K562 (cell line): Measurements from ENCODE around the gene MYOZ1. TPM values are rescaled to one million over a fixed set of nuclear protein-coding genes. Genes with fewer than 3 reads are reported as not detected.
A peak's percentile ranks its signal among the peaks of the same experiment; 100 is the strongest.

Experiments used
- ARID3B ChIP-seq: fragments of 250-450 bp; sonication (Bioruptor Pico); IDR thresholded peaks from 2 replicates; pipeline ENCODE4 v1.4.0; 2020; ENCODE audit warnings: borderline replicate concordance
- ATF4 ChIP-seq: fragments of 450-650 bp; formaldehyde crosslinking; IDR thresholded peaks from 2 replicates; pipeline ENCODE4 v1.4.0; 2022; ENCODE audit warnings: mild to moderate bottlenecking, moderate library complexity
- ATF7 ChIP-seq: fragments of 450-650 bp; IDR thresholded peaks from 2 replicates; pipeline ENCODE4 v1.7.1; 2014; ENCODE audit warnings: mild to moderate bottlenecking, moderate library complexity
- CXXC5 ChIP-seq: fragments of 250-450 bp; sonication (Bioruptor Pico); IDR thresholded peaks from 2 replicates; pipeline ENCODE4 v1.8.0; 2022; ENCODE audit warnings: inconsistent platforms, mild to moderate bottlenecking, moderate library complexity
- DPF2 ChIP-seq: fragments of 450-650 bp; IDR thresholded peaks from 2 replicates; pipeline ENCODE4 v1.6.1; 2016
- HLTF ChIP-seq: fragments of 450-650 bp; IDR thresholded peaks from 2 replicates; pipeline ENCODE4 v1.6.1; 2016
- HNRNPLL ChIP-seq: fragments of 200-400 bp; formaldehyde crosslinking; IDR thresholded peaks from 2 replicates; pipeline ENCODE4 v1.6.1; 2017; ENCODE audit warnings: low read length, low read depth, mild to moderate bottlenecking; ENCODE audit not compliant: poor library complexity, severe bottlenecking
- HSF4 ChIP-seq: fragments of 250-450 bp; sonication (Bioruptor Pico); IDR thresholded peaks from 2 replicates; pipeline ENCODE4 v2.1.2; 2022; ENCODE audit warnings: mild to moderate bottlenecking, moderate library complexity, borderline replicate concordance
- MAFG ChIP-seq: fragments of 450-650 bp; conservative IDR thresholded peaks from 2 replicates; pipeline ENCODE4 v1.6.1; 2016; ENCODE audit warnings: missing genetic modification characterization, missing compliant biosample characterization
- MIER1 ChIP-seq: fragments of 450-650 bp; IDR thresholded peaks from 2 replicates; pipeline ENCODE4 v1.6.1; 2016; ENCODE audit warnings: antibody characterized with exemption, mild to moderate bottlenecking, low read depth
- PURB ChIP-seq: sonication (generic); formaldehyde crosslinking; IDR thresholded peaks from 2 replicates; pipeline ENCODE4 v1.9.0; 2021; ENCODE audit warnings: low read depth, mild to moderate bottlenecking, missing genetic modification reagents
- RAD21 ChIP-seq, 2 experiments: fragments of 250-450 bp in 1 of 2; fragments of 450-650 bp in 1 of 2; sonication (Bioruptor Pico) in 1 of 2; formaldehyde crosslinking in 1 of 2; IDR thresholded peaks in 1 of 2; conservative IDR thresholded peaks in 1 of 2; 2 replicates each; pipeline versions ENCODE4 v1.4.0 to v1.8.0; 2020 to 2022; ENCODE audit warnings: mild to moderate bottlenecking in 2 of 2, moderate library complexity in 1 of 2
- RBM34 ChIP-seq: fragments of 200-400 bp; formaldehyde crosslinking; IDR thresholded peaks from 2 replicates; pipeline ENCODE4 v1.6.1; 2018; ENCODE audit warnings: low read length, borderline replicate concordance; ENCODE audit not compliant: insufficient read depth
- TEAD1 ChIP-seq, 2 experiments: fragments of 450-650 bp in 1 of 2; sonication (generic) in 1 of 2; formaldehyde crosslinking; IDR thresholded peaks; 2 replicates each; pipeline versions ENCODE4 v1.4.0 to v1.8.0; 2020 to 2022; ENCODE audit warnings: mild to moderate bottlenecking in 2 of 2, missing genetic modification reagents in 1 of 2
- TSC22D4 ChIP-seq: fragments of 450-650 bp; IDR thresholded peaks from 2 replicates; pipeline ENCODE4 v1.6.1; 2016; ENCODE audit warnings: missing genetic modification characterization, missing biosample characterization, control low read depth
- ZNF239 ChIP-seq: fragments of 250-450 bp; sonication (Bioruptor Pico); IDR thresholded peaks from 2 replicates; pipeline ENCODE4 v1.4.0; 2020; ENCODE audit warnings: mild to moderate bottlenecking
- ZNF318 ChIP-seq, 2 experiments: fragments of 450-650 bp; IDR thresholded peaks; 2 replicates each; pipeline ENCODE4 v1.6.1; 2016; ENCODE audit warnings: mild to moderate bottlenecking in 2 of 2, borderline replicate concordance in 1 of 2, low read depth in 1 of 2, moderate library complexity in 1 of 2
- polyA plus RNA-seq, 8 experiments: library from polyadenylated mRNA; depleted of rRNA in 4 of 8; stranded (reverse) in 5 of 8; unstranded in 3 of 8; fragments of >200 nt; fragmentation: Nextera tagmentation in 2 of 8; fragmentation: Illumina TruSeq in 1 of 8; extraction: Ambion mirVana in 2 of 8; extraction: Trizol in 1 of 8; gene quantifications; 2 replicates each; pipeline versions ENCODE4 v1.2.1 to v1.2.3, GENCODE V29; 2011 to 2014; ENCODE audit warnings: inconsistent platforms in 1 of 8, missing spikeins in 1 of 8
- total RNA-seq, 7 experiments: library from RNA; depleted of rRNA in 6 of 7; stranded (reverse); fragments of >200 nt in 6 of 7; fragmentation: Illumina TruSeq in 2 of 7; extraction: Trizol in 2 of 7; gene quantifications; 2 replicates each; pipeline versions ENCODE4 v1.2.1 to v1.2.3, GENCODE V29; 2011 to 2021; ENCODE audit warnings: low replicate concordance in 1 of 7

Gene MYOZ1
- total and polyA plus RNA-seq, 9 of the 15 experiments (the other 6 are each of a cell fraction or from before 2014, with no cell fraction given): 0.03 to 0.18 (median 0.07) TPM; not detected in 5

- no peak for TF ChIP-seq MIER1
- no peak for TF ChIP-seq HNRNPLL
- no peak for TF ChIP-seq RBM34
- TF ChIP-seq ATF4 (CRISPR knock-in tag): 0 out of 2 replicates have a peak, but pooled peaks have one; percentile 6
- no peak for TF ChIP-seq CXXC5
- peak; percentile 91 for TF ChIP-seq ATF7
- 0 out of 4 replicates have a peak, but pooled peaks of 1 of the 2 experiments have one; percentile 40 for TF ChIP-seq TEAD1 (CRISPR knock-in tag; IDR thresholded peaks at IDR 0.05)
- TF ChIP-seq PURB (CRISPR knock-in tag): no peak
- TF ChIP-seq DPF2: peak; percentile 45; the same call in 1 of the 2 replicates
- peak; percentile 99 to 100 for TF ChIP-seq RAD21 (CRISPR knock-in tag; conservative IDR thresholded peaks at IDR 0.05 in 1 of 2, IDR thresholded peaks at IDR 0.05 in 1 of 2)
- no peak for TF ChIP-seq MAFG
- no peak for TF ChIP-seq TSC22D4
- no peak for TF ChIP-seq HLTF
- 0 out of 2 replicates have a peak, but pooled peaks have one; percentile 10 for TF ChIP-seq ZNF239
- TF ChIP-seq ARID3B: no peak
- TF ChIP-seq HSF4 (CRISPR knock-in tag): no peak
- no peak for TF ChIP-seq ZNF318 (IDR thresholded peaks at IDR 0.05; ENCODE audit: borderline replicate concordance in 1 of 2, low read depth in 1 of 2)
Measured at GRCh38 chr10:73644015-73644743, 2.9 kb upstream of the MYOZ1 start (continued).
